Spleen (tissue), 11 donors: ENCODE data around the gene SIGLEC8. TPM values are rescaled to one million over a fixed set of nuclear protein-coding genes. Genes with fewer than 3 reads are reported as not detected.
"Not testable (repeated sequence)": the region's sequence is repeated elsewhere in the genome, so short reads cannot be mapped to it uniquely, and the experiment has no call there.

ENCODE experiments used
- DNase-seq: peaks from one replicate; pipeline ENCODE4 v3.0.0-alpha.2; 2020
- H3K27ac ChIP-seq, 8 donors: fragments of 200-600 bp; sonication (generic) in 7 of 8; 1 replicate in 4 of 8; 2 replicates in 4 of 8; pipeline versions ENCODE4 v1.5.0 to v1.8.0; 2016 to 2021; ENCODE audit warnings: inconsistent platforms in 4 of 8, mild to moderate bottlenecking in 4 of 8, moderate library complexity in 1 of 8
- H3K27me3 ChIP-seq, 7 donors: fragments of 200-600 bp; sonication (generic) in 6 of 7; replicated peaks in 1 of 7; 1 replicate in 4 of 7; 2 replicates in 3 of 7; pipeline versions ENCODE4 v1.5.0 to v1.8.0; 2016 to 2021; ENCODE audit warnings: inconsistent platforms in 3 of 7, mild to moderate bottlenecking in 1 of 7
- H3K36me3 ChIP-seq, 6 donors: fragments of 200-600 bp; sonication (generic) in 5 of 6; 1 replicate in 4 of 6; 2 replicates in 2 of 6; pipeline versions ENCODE4 v1.5.0 to v1.8.0; 2016 to 2021; ENCODE audit warnings: inconsistent platforms in 2 of 6
- H3K4me1 ChIP-seq, 6 donors: fragments of 200-600 bp; sonication (generic) in 5 of 6; 1 replicate in 3 of 6; 2 replicates in 3 of 6; pipeline versions ENCODE4 v1.5.0 to v1.8.0; 2016 to 2021; ENCODE audit warnings: inconsistent platforms in 3 of 6
- H3K4me3 ChIP-seq, 8 donors: fragments of 200-600 bp; sonication (generic) in 7 of 8; 1 replicate in 4 of 8; 2 replicates in 4 of 8; pipeline versions ENCODE4 v1.5.0 to v1.8.0; 2016 to 2021; ENCODE audit warnings: inconsistent platforms in 4 of 8, mild to moderate bottlenecking in 4 of 8, moderate library complexity in 2 of 8
- H3K9me3 ChIP-seq, 8 donors: fragments of 200-600 bp; sonication (generic) in 7 of 8; 1 replicate in 4 of 8; 2 replicates in 4 of 8; pipeline versions ENCODE4 v1.5.0 to v1.8.0; 2016 to 2021; ENCODE audit warnings: inconsistent platforms in 4 of 8
- CTCF ChIP-seq, 11 experiments: fragments of 200-600 bp in 7 of 11; fragments of 450-650 bp in 4 of 11; sonication (generic) in 4 of 11; IDR thresholded peaks in 8 of 11; conservative IDR thresholded peaks in 3 of 11; 1 replicate in 7 of 11; 2 replicates in 4 of 11; pipeline versions ENCODE4 v1.4.0 to v1.8.0; 2016 to 2021; ENCODE audit warnings: antibody characterized with exemption in 11 of 11, inconsistent platforms in 4 of 11, mild to moderate bottlenecking in 1 of 11
- POLR2A ChIP-seq, 3 donors: fragments of 450-650 bp; IDR thresholded peaks; one replicate each; pipeline ENCODE4 v1.5.1; 2017; ENCODE audit warnings: antibody characterized with exemption in 3 of 3, mild to moderate bottlenecking in 1 of 3
- POLR2AphosphoS5 ChIP-seq, 3 donors: sonication (generic); formaldehyde crosslinking; IDR thresholded peaks; one replicate each; pipeline ENCODE4 v1.5.1; 2017; ENCODE audit warnings: antibody characterized with exemption in 3 of 3
- WGBS, 5 donors: extraction: QIAGEN DNeasy Blood & Tissue Kit in 3 of 5; methylation state at CpG; one replicate each; pipeline versions ENCODE4 v1.1.5 to v1.1.7; 2013 to 2018; 5-methylcytosine and 5-hydroxymethylcytosine counted together
- intact Hi-C: fragments of 100-400 bp; cut with DNase I; formaldehyde crosslinking; loops from one replicate; pipeline ENCODE4 v1.15.0; 2023; ENCODE audit warnings: low total_unique reads
- polyA plus RNA-seq, 3 donors: library from polyadenylated mRNA; stranded (reverse); fragments of 200-250 nt; gene quantifications; one replicate each; pipeline ENCODE4 v1.2.1, GENCODE V29; 2013
- total RNA-seq, 7 donors: library from RNA; depleted of rRNA in 3 of 7; stranded (reverse); fragments of >200 nt in 3 of 7; fragmentation: NEBNext Ultra II Directional in 4 of 7; extraction: Animal tissue kit (Norgen Biotek cat#: 25700) in 4 of 7; gene quantifications; one replicate each; pipeline versions ENCODE4 v1.1.0 to v1.2.1, GENCODE V29; 2016 to 2021
- donor health status: healthy with polysubstance abuse.
- donor health status: DM: no; HTN: no; CAD: no; lungs with moderate emphysema.
- donor health status: DM: no; HTN: no; CAD: no.
- donor health status: Bipolar disorder and iron deficiency.
- donor health status: healthy.
- donor health status: DM: no; HTN: no; CAD: no.
- donor health status: DM: yes; HTN: yes; CAD: no.

The SIGLEC8 gene
- total and polyA plus RNA-seq, 10 donors = 1.1 to 39.3 (median 6.2) TPM

DNA sequence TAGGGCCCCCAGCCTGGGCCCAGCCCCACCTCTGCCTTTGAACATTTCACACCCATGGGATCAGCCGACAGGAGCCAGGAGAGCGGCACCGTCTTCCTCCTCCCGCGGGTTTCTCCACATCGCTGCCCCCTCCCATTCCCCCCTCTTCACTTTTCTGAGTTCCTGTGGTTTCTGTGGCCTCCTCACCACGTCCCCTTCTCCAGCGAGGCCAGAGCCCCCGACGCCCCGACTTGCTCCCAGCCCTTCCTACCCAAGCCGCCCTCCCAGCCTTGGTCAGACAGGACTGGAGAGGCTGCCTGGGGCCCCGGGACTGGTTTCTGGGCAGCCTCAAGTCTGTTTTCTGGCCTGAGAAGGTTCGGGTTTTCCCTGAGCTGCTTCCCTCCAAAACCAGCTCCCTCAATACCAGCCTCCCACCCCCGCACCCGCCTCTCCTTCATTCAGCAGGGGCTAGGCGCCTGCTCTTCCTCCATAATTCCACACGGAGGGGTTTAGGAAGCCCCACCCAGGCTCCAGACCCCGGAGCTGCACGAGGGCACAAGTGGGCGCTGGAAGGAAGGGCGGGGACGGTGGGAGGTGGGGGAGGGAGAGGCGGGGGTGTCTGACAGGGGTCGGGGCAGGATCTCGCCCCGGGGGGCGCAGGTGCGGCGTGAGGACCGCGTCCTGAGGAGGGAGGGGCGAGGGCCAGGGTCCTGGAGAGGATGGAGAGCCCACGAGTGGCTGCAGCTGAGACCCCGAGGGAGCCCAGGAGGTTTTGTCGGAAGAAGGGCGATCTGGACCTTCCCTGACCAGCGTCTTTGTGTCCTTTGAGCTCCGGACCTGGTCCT is 36.8 kb downstream of the SIGLEC8 start:
- Histone ChIP-seq H3K27me3 (peaks cover 0 to 48% (median 9%) of the 10 kb centered on the region in 7 donors), H3K36me3 (no peaks in the 10 kb centered on the region), H3K27ac (no peak overlapping the region), H3K4me1 (peaks cover 3 to 54% (median 29%) of the 10 kb centered on the region in 6 donors), H3K9me3 (no peaks in the 10 kb centered on the region), H3K4me3 (peak overlapping the region in 3 of 8 donors; percentile 5 to 45 (median 14))
- intact Hi-C loops = no loop called here
- WGBS, 5 donors = 2 to 11% (median 3%) methylated on average over 35 to 39 of the region's 39 CpGs
- DNase-seq = no peak
- TF ChIP-seq CTCF (IDR thresholded peaks at IDR 0.05 in 8 of 11, conservative IDR thresholded peaks at IDR 0.05 in 3 of 11) (no peak), POLR2AphosphoS5 (IDR thresholded peaks at IDR 0.05) (no peak), POLR2A (IDR thresholded peaks at IDR 0.05) (no peak)

DNA sequence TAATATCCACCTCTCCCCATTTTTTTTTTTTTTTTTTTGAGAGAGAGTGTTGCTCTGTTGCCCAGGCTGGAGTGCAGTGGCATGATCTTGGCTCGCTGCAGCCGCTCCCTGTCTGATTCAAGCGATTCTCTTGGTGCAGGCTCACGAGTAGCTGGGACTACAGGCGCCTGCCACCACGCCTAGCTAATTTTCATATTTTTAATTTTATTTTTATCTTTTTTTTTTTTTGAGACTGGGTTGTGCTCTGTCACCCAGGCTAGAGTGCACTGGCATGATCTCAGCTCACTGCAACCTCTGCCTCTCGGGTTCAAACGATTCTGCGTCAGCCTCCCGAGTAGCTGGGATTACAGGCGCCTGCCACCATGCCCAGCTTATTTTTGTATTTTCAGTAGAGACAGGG is 37.7 kb downstream of the SIGLEC8 start:
- H3K27ac ChIP-seq, H3K9me3 ChIP-seq, intact Hi-C loops, H3K4me3 ChIP-seq, H3K36me3 ChIP-seq, DNase-seq: not testable (repeated sequence)
- peaks cover 3 to 64% (median 37%) of the 10 kb centered on the region in 6 donors for H3K4me1 ChIP-seq
- peaks cover 0 to 40% (median 9%) of the 10 kb centered on the region in 7 donors for H3K27me3 ChIP-seq
- 83 to 90% (median 84%) methylated on average over 11 of the region's 11 CpGs for WGBS, 5 donors

DNA sequence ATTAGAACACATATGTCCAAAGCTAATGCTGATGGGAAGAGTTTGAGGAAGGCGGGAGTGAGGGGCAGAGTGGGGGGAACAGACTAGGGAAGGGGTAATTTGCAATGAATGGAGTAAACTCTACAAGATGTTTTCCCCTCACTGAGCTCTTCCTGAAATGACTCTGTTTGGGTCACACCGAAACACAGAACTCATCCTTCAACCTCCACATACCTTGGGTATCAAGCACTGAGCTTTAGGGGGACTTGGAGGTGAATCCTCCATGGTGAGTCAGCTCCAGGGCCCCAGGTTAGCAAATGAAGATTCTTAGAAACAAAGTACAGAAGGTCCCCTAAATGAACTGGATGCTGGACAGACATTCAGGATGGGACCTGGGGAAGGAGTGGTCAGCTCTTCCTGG is 39.5 kb downstream of the SIGLEC8 start:
- TF ChIP-seq CTCF (IDR thresholded peaks at IDR 0.05 in 8 of 11, conservative IDR thresholded peaks at IDR 0.05 in 3 of 11) (no peak), POLR2A (IDR thresholded peaks at IDR 0.05) (no peak), POLR2AphosphoS5 (IDR thresholded peaks at IDR 0.05) (no peak)
- intact Hi-C loops = loop anchor here (10.0 kb wide), 1 partner anchor 236 kb away; no protein-coding TSS in a partner anchor
- 68 to 87% (median 82%) methylated on average over 2 of the region's 2 CpGs for WGBS, 5 donors
- H3K27ac ChIP-seq = peak overlapping the region in 4 of 8 donors; percentile 10 to 95 (median 88)
- H3K9me3 ChIP-seq = no peaks in the 10 kb centered on the region
- no peak for DNase-seq
- no peak overlapping the region for H3K4me3 ChIP-seq
- H3K27me3 ChIP-seq = peaks cover 0 to 40% (median 9%) of the 10 kb centered on the region in 7 donors
- peaks cover 0 to 23% (median 0%) of the 10 kb centered on the region in 6 donors for H3K36me3 ChIP-seq
- peaks cover 3 to 78% (median 39%) of the 10 kb centered on the region in 6 donors for H3K4me1 ChIP-seq

GRCh38 chr19:51417810-51418157 is 40.5 kb downstream of the SIGLEC8 start:
- H3K4me1 ChIP-seq = peaks cover 3 to 78% (median 39%) of the 10 kb centered on the region in 6 donors
- peaks cover 0 to 32% (median 0%) of the 10 kb centered on the region in 6 donors for H3K36me3 ChIP-seq
- H3K9me3 ChIP-seq = no peaks in the 10 kb centered on the region
- H3K4me3 ChIP-seq = peak overlapping the region in 6 of 8 donors; percentile 15 to 74 (median 44)
- intact Hi-C loops = loop anchor here (10.0 kb wide), 1 partner anchor 237 kb away; no protein-coding TSS in a partner anchor
- peaks cover 0 to 32% (median 9%) of the 10 kb centered on the region in 7 donors for H3K27me3 ChIP-seq
- 32 to 56% (median 51%) methylated on average over 3 of the region's 3 CpGs for WGBS, 5 donors
- H3K27ac ChIP-seq = peak overlapping the region; percentile 63 to 95 (median 83)
- DNase-seq = no peak
- TF ChIP-seq POLR2A (IDR thresholded peaks at IDR 0.05) (no peak), CTCF (IDR thresholded peaks at IDR 0.05 in 8 of 11, conservative IDR thresholded peaks at IDR 0.05 in 3 of 11) (no peak), POLR2AphosphoS5 (IDR thresholded peaks at IDR 0.05) (no peak)
